ENCODE data around the gene ACSS3.
"Not testable (repeated sequence)": the region's sequence is repeated elsewhere in the genome, so short reads cannot be mapped to it uniquely, and the experiment has no call there.

The ACSS3 gene

GRCh38 chr12:81095501-81096232, 17.8 kb downstream of the ACSS3 start:
- peaks cover 5% of the 10 kb centered on the region for H3K4me1 Mint-ChIP-seq
- no peaks in the 10 kb centered on the region for H3K27me3 Mint-ChIP-seq (ENCODE audit: low read depth)
- no peaks in the 10 kb centered on the region for H3K36me3 Mint-ChIP-seq (ENCODE audit: low read depth)
- no peak for TF ChIP-seq CTCF (IDR thresholded peaks at IDR 0.05; ENCODE audit: unreplicated experiment in 3 of 3)
- H3K4me3 Mint-ChIP-seq, result no peak overlapping the region
- H3K9me3 Mint-ChIP-seq, result no peaks in the 10 kb centered on the region
- no peak overlapping the region for H3K27ac Mint-ChIP-seq

- Mint-ChIP-seq H3K4me1 (no peaks in the 10 kb centered on the region), H3K9me3 (no peaks in the 10 kb centered on the region), H3K4me3 (no peak overlapping the region), H3K27ac (no peak overlapping the region), H3K36me3 (ENCODE audit: low read depth) (peaks cover 8% of the 10 kb centered on the region), H3K27me3 (ENCODE audit: low read depth) (no peaks in the 10 kb centered on the region)
- no peak for TF ChIP-seq CTCF (IDR thresholded peaks at IDR 0.05; ENCODE audit: unreplicated experiment in 3 of 3)
These were observed 27.8 kb downstream of the ACSS3 start for GRCh38 chr12:81105687-81106086.

GRCh38 chr12:81114226-81114625, 36.3 kb downstream of the ACSS3 start:
- Mint-ChIP-seq H3K36me3 (ENCODE audit: low read depth) (peaks cover 38% of the 10 kb centered on the region), H3K4me3 (no peak overlapping the region), H3K27me3 (ENCODE audit: low read depth) (no peaks in the 10 kb centered on the region), H3K27ac (no peak overlapping the region), H3K9me3 (peaks cover 10% of the 10 kb centered on the region), H3K4me1 (no peaks in the 10 kb centered on the region)
- no peak for TF ChIP-seq CTCF (IDR thresholded peaks at IDR 0.05; ENCODE audit: unreplicated experiment in 3 of 3)

- peaks cover 10% of the 10 kb centered on the region for H3K9me3 Mint-ChIP-seq
- not testable (repeated sequence) for H3K27me3 Mint-ChIP-seq (ENCODE audit: low read depth); H3K27ac Mint-ChIP-seq; H3K4me3 Mint-ChIP-seq; H3K4me1 Mint-ChIP-seq
- H3K36me3 Mint-ChIP-seq (ENCODE audit: low read depth), result peaks cover 42% of the 10 kb centered on the region
These were observed 41.2 kb downstream of the ACSS3 start for GRCh38 chr12:81119069-81119468.

GRCh38 chr12:81120961-81121360, 43.1 kb downstream of the ACSS3 start:
- no peak overlapping the region for H3K27ac Mint-ChIP-seq
- no peaks in the 10 kb centered on the region for H3K27me3 Mint-ChIP-seq (ENCODE audit: low read depth)
- H3K36me3 Mint-ChIP-seq (ENCODE audit: low read depth), result peaks cover 50% of the 10 kb centered on the region
- TF ChIP-seq CTCF (IDR thresholded peaks at IDR 0.05; ENCODE audit: unreplicated experiment in 3 of 3), result no peak
- H3K9me3 Mint-ChIP-seq, result peaks cover 13% of the 10 kb centered on the region
- no peaks in the 10 kb centered on the region for H3K4me1 Mint-ChIP-seq
- no peak overlapping the region for H3K4me3 Mint-ChIP-seq

GRCh38 chr12:81123611-81124010, 45.7 kb downstream of the ACSS3 start:
- TF ChIP-seq CTCF (IDR thresholded peaks at IDR 0.05; ENCODE audit: unreplicated experiment in 3 of 3), result no peak
- Mint-ChIP-seq H3K36me3 (ENCODE audit: low read depth) (peaks cover 35% of the 10 kb centered on the region), H3K9me3 (peaks cover 7% of the 10 kb centered on the region)

More at GRCh38 chr12:81123611-81124010, 45.7 kb downstream of the ACSS3 start:
- Mint-ChIP-seq H3K4me3 (no peak overlapping the region), H3K4me1 (no peaks in the 10 kb centered on the region), H3K27ac (no peak overlapping the region), H3K27me3 (ENCODE audit: low read depth) (no peaks in the 10 kb centered on the region)

All from nephron (organoid).